Parathyroid adenoma (tissue), 2 donors: ENCODE results near the gene GNRHR.

Experiments
- H2AFZ ChIP-seq: fragments of 300-600 bp; sonication (generic); one replicate; pipeline ENCODE4 v1.7.0; 2017; ENCODE audit warnings: antibody characterized with exemption, mild to moderate bottlenecking
- H3K27ac ChIP-seq: fragments of 300-600 bp; sonication (generic); one replicate; pipeline ENCODE4 v1.7.0; 2017
- H3K27me3 ChIP-seq: fragments of 300-600 bp; sonication (generic); one replicate; pipeline ENCODE4 v1.7.0; 2017; ENCODE audit warnings: low read length; ENCODE audit not compliant: control insufficient read depth, insufficient read depth
- H3K36me3 ChIP-seq: fragments of 300-600 bp; sonication (generic); one replicate; pipeline ENCODE4 v1.7.0; 2017; ENCODE audit warnings: low read length; ENCODE audit not compliant: control insufficient read depth, insufficient read depth
- H3K4me1 ChIP-seq: fragments of 300-600 bp; sonication (generic); one replicate; pipeline ENCODE4 v1.7.0; 2017; ENCODE audit warnings: control low read depth
- H3K4me2 ChIP-seq: fragments of 300-600 bp; sonication (generic); one replicate; pipeline ENCODE4 v1.7.0; 2017; ENCODE audit warnings: low read length
- H3K4me3 ChIP-seq: fragments of 300-600 bp; sonication (generic); one replicate; pipeline ENCODE4 v1.7.0; 2017; ENCODE audit warnings: low read depth, low read length
- H3K79me2 ChIP-seq: fragments of 300-600 bp; sonication (generic); one replicate; pipeline ENCODE4 v1.7.0; 2017; ENCODE audit warnings: control low read depth
- H3K9ac ChIP-seq: fragments of 300-600 bp; sonication (generic); one replicate; pipeline ENCODE4 v1.7.0; 2017; ENCODE audit warnings: mild to moderate bottlenecking
- H3K9me3 ChIP-seq: fragments of 300-600 bp; sonication (generic); one replicate; pipeline ENCODE4 v1.7.0; 2017; ENCODE audit warnings: low read length; ENCODE audit not compliant: control insufficient read depth
- TF ChIP-seq, protein P1 (sequence below): fragments of 300-600 bp; sonication (generic); IDR thresholded peaks from one replicate; pipeline ENCODE4 v1.7.0; 2017; ENCODE audit warnings: antibody characterized with exemption, mild to moderate bottlenecking
- donor health status: primary hyperparathyroidism.

Gene GNRHR

GRCh38 chr4:67750691-67751090 lies 3.5 kb downstream of the GNRHR start:
- Histone ChIP-seq H3K9me3 (no peaks in the 10 kb centered on the region), H3K79me2 (no peaks in the 10 kb centered on the region), H3K27me3 (no peaks in the 10 kb centered on the region), H3K4me3 (no peak overlapping the region), H3K36me3 (no peaks in the 10 kb centered on the region), H3K9ac (no peak overlapping the region), H3K4me1 (no peaks in the 10 kb centered on the region), H2AFZ (no peak overlapping the region), H3K4me2 (no peak overlapping the region), H3K27ac (no peak overlapping the region)
- TF ChIP-seq, protein P1, sequence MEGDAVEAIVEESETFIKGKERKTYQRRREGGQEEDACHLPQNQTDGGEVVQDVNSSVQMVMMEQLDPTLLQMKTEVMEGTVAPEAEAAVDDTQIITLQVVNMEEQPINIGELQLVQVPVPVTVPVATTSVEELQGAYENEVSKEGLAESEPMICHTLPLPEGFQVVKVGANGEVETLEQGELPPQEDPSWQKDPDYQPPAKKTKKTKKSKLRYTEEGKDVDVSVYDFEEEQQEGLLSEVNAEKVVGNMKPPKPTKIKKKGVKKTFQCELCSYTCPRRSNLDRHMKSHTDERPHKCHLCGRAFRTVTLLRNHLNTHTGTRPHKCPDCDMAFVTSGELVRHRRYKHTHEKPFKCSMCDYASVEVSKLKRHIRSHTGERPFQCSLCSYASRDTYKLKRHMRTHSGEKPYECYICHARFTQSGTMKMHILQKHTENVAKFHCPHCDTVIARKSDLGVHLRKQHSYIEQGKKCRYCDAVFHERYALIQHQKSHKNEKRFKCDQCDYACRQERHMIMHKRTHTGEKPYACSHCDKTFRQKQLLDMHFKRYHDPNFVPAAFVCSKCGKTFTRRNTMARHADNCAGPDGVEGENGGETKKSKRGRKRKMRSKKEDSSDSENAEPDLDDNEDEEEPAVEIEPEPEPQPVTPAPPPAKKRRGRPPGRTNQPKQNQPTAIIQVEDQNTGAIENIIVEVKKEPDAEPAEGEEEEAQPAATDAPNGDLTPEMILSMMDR, result no peak

DNA sequence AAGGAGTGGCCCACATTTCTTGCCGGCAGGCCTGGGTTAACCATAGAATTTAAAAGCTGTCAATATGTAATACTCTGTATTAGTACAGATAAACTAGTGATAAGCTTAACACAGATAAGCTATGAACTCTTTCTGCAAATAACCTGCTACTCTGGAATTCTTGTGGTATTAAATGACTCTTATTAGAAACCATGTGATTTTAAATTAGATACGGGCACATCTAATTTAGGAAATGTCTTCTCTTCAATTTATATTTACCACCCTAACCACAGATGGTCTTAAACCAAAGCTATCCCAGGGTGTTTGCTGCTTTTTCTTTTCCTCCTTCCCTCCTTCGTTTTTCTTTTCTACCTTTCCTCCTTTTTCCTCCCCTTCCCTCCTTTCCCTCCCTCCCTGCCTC lies 4.9 kb downstream of the GNRHR start:
- Histone ChIP-seq H3K79me2 (no peaks in the 10 kb centered on the region), H3K9me3 (no peaks in the 10 kb centered on the region), H3K27ac (no peak overlapping the region), H3K27me3 (no peaks in the 10 kb centered on the region), H3K4me3 (no peak overlapping the region), H3K36me3 (no peaks in the 10 kb centered on the region), H3K9ac (no peak overlapping the region), H3K4me2 (no peak overlapping the region), H3K4me1 (no peaks in the 10 kb centered on the region), H2AFZ (no peak overlapping the region)
- TF ChIP-seq, protein P1, result no peak

DNA sequence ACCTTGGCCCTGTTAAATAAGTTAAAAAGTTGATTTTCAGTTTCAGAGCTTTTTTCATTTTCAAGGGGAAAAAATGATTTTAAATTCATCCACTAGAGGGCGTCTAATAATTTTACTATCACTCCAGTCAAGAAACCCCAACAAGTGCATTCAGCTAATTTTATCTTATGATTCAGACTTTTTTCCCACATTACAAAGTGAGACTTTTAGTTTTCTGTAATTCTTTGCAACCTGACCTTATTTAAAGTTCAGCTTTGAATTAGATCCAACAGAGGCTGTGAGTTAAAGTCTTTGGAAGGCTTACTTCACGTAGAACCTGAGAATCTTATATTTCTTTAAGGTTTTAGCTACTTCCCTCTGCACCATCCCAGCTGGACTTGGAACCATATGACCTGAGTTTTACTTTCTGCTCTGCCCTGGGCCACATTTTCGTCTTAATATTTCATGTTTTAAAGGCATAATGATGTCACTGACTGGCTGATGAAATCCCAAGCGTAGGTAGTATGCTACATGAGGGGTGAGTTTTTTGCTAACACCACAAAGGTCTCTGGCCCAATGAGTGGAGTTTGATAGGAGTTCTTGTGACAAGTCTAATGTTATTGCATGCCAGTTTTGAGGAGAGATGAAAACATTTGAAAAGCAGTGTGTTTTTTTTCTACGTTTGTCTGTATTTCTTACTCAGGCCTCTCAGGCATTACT lies 7.2 kb downstream of the GNRHR start:
- H3K4me3 ChIP-seq, result no peak overlapping the region
- H3K4me1 ChIP-seq, result no peaks in the 10 kb centered on the region
- no peaks in the 10 kb centered on the region for H3K79me2 ChIP-seq
- H3K27ac ChIP-seq, result no peak overlapping the region
- no peaks in the 10 kb centered on the region for H3K36me3 ChIP-seq
- H3K9ac ChIP-seq, result no peak overlapping the region
- no peak overlapping the region for H2AFZ ChIP-seq
- no peaks in the 10 kb centered on the region for H3K27me3 ChIP-seq
- TF ChIP-seq, protein P1, result peak; percentile 41
- H3K4me2 ChIP-seq, result no peak overlapping the region
- no peaks in the 10 kb centered on the region for H3K9me3 ChIP-seq

GRCh38 chr4:67744561-67745283 lies 9.5 kb downstream of the GNRHR start:
- H3K4me3 ChIP-seq, result no peak overlapping the region
- H3K9ac ChIP-seq, result no peak overlapping the region
- H3K9me3 ChIP-seq, result no peaks in the 10 kb centered on the region
- no peak overlapping the region for H3K27ac ChIP-seq
- H3K79me2 ChIP-seq, result no peaks in the 10 kb centered on the region
- no peaks in the 10 kb centered on the region for H3K4me1 ChIP-seq
- H3K27me3 ChIP-seq, result no peaks in the 10 kb centered on the region
- TF ChIP-seq, protein P1, result no peak
- no peak overlapping the region for H3K4me2 ChIP-seq
- H2AFZ ChIP-seq, result no peak overlapping the region
- H3K36me3 ChIP-seq, result no peaks in the 10 kb centered on the region
